ENCODE data around the gene ITPKB. TPM values are rescaled to one million over a fixed set of nuclear protein-coding genes. Genes with fewer than 3 reads are reported as not detected.

Gene ITPKB
- total RNA-seq, 6 experiments from 2014 or later: 1.7 to 3.0 (median 2.2) TPM

GRCh38 chr1:226611301-226611700 is 127.8 kb downstream of the ITPKB start:
- H3K27ac Mint-ChIP-seq: no peak overlapping the region

GRCh38 chr1:226610671-226611070 is 128.4 kb downstream of the ITPKB start:
- Mint-ChIP-seq H3K36me3 (ENCODE audit: low read depth) (no peaks in the 10 kb centered on the region), H3K4me1 (ENCODE audit: low read depth) (peaks cover 12% of the 10 kb centered on the region; the same call in 1 of the 2 replicates), H3K27me3 (ENCODE audit: insufficient read depth) (peaks cover 19% of the 10 kb centered on the region), H3K4me3 (no peak overlapping the region), H3K9me3 (no peaks in the 10 kb centered on the region), H3K27ac (no peak overlapping the region)
- DNase-seq: no peak
- no peak for TF ChIP-seq CTCF (IDR thresholded peaks at IDR 0.05)

More at GRCh38 chr1:226611301-226611700, 127.8 kb downstream of the ITPKB start:
- Mint-ChIP-seq H3K4me3 (no peak overlapping the region), H3K9me3 (no peaks in the 10 kb centered on the region), H3K36me3 (ENCODE audit: low read depth) (no peaks in the 10 kb centered on the region), H3K4me1 (ENCODE audit: low read depth) (peaks cover 13% of the 10 kb centered on the region; the same call in 1 of the 2 replicates), H3K27me3 (ENCODE audit: insufficient read depth) (peaks cover 22% of the 10 kb centered on the region)
- no peak; the same call in 1 of the 2 replicates for TF ChIP-seq CTCF (IDR thresholded peaks at IDR 0.05)
- no peak for DNase-seq

- no peaks in the 10 kb centered on the region for H3K9me3 Mint-ChIP-seq
- H3K27me3 Mint-ChIP-seq (ENCODE audit: insufficient read depth): peaks cover 19% of the 10 kb centered on the region
- H3K4me1 Mint-ChIP-seq (ENCODE audit: low read depth): peaks cover 12% of the 10 kb centered on the region
- TF ChIP-seq CTCF (IDR thresholded peaks at IDR 0.05): no peak
- no peak for DNase-seq
- no peak overlapping the region for H3K4me3 Mint-ChIP-seq
- no peaks in the 10 kb centered on the region for H3K36me3 Mint-ChIP-seq (ENCODE audit: low read depth)
- no peak overlapping the region for H3K27ac Mint-ChIP-seq
These were observed 129.1 kb downstream of the ITPKB start for GRCh38 chr1:226609836-226610455.

DNA sequence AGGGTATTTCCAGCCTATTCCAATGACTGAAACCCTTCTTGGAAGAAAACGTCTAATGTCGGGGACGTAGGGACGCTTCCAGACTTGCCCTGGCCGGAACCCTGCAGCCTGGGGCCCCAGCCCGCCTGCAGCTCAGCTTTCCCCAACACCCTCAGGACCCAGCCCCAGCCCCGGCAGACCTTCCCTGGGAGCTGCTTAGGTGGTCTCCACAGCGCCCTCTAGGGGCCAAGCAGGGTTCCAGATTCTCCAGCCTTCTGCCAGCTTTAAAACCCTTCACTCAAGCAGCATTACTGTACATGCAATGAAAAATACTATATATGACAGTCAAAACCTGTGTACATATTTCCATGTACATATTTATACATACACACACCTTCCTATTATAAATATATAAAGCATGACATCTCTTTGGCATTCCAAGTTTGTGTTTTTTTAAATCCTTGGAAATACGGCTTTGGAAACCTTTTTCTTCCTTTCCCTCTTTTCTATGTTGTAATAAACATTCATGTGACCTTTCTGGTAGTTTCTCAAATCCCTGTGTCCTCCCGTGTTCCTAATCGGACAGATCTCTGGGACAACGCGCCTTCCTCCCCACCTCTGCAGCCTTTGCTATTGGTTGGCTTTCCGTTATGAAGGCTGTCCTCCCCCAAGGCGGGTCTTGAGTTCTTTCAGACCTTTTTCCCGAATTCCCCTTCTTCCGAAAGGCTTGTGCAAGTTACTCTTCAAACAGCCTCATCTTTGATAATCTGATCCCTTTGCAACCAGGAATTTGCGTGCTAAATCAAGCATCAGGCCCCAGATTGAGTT is 130.2 kb downstream of the ITPKB start:
- DNase-seq: peak; percentile 18
- Mint-ChIP-seq H3K4me1 (ENCODE audit: low read depth) (peaks cover 20% of the 10 kb centered on the region), H3K27ac (no peak overlapping the region), H3K27me3 (ENCODE audit: insufficient read depth) (peaks cover 21% of the 10 kb centered on the region), H3K36me3 (ENCODE audit: low read depth) (no peaks in the 10 kb centered on the region), H3K9me3 (no peaks in the 10 kb centered on the region), H3K4me3 (no peak overlapping the region)
- peak; percentile 94 for TF ChIP-seq CTCF (IDR thresholded peaks at IDR 0.05)

DNA sequence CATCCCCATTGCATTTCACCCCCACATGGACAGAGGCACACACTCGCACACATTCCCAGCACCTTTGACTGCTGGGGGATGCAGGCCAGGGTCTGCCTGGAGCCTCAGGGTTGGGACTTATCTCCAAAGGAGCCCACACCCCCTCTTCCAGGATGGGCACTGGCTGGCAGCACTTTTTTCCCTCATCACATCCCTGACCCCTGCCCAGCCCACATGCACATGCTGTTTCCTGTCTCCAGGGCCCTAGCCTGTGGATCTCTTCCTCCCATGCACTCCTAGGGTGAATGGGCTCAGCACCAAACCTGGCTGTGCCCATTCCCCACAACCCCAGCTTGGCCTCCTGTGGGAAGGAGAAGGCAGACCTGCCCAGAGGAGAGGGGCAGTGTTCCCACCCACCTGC is 131.3 kb downstream of the ITPKB start:
- DNase-seq: no peak
- Mint-ChIP-seq H3K4me1 (ENCODE audit: low read depth) (peaks cover 31% of the 10 kb centered on the region), H3K4me3 (no peak overlapping the region), H3K27me3 (ENCODE audit: insufficient read depth) (peaks cover 18% of the 10 kb centered on the region), H3K36me3 (ENCODE audit: low read depth) (no peaks in the 10 kb centered on the region), H3K9me3 (no peaks in the 10 kb centered on the region), H3K27ac (no peak overlapping the region)
- TF ChIP-seq CTCF (IDR thresholded peaks at IDR 0.05): no peak
